ENCODE results near the gene PPP6R2.

GRCh38 chr22:50423956-50424355, 80.8 kb downstream of the PPP6R2 start:
- no peak for TF ChIP-seq CTCF (IDR thresholded peaks at IDR 0.05 in 2 of 3, conservative IDR thresholded peaks at IDR 0.05 in 1 of 3; ENCODE audit: borderline replicate concordance in 1 of 3, insufficient read depth in 1 of 3, low read depth in 2 of 3, low read length in 2 of 3)
- TF ChIP-seq EZH2phosphoT487 (IDR thresholded peaks at IDR 0.05; ENCODE audit: borderline replicate concordance) = no peak
- no peak for TF ChIP-seq REST (IDR thresholded peaks at IDR 0.05; ENCODE audit: low read depth)
- TF ChIP-seq RAD21 (IDR thresholded peaks at IDR 0.05; ENCODE audit: low read depth) = no peak
- no peak for TF ChIP-seq MAX (IDR thresholded peaks at IDR 0.05)
- TF ChIP-seq ZBTB33 (IDR thresholded peaks at IDR 0.05; ENCODE audit: extremely low read depth, insufficient replicate concordance, low read length) = no peak
- no peak for TF ChIP-seq EZH2 (IDR thresholded peaks at IDR 0.05)
- TF ChIP-seq YY1 (IDR thresholded peaks at IDR 0.05; ENCODE audit: extremely low read depth, insufficient replicate concordance, low read depth, low read length) = no peak
- no peak for TF ChIP-seq POLR2A (IDR thresholded peaks at IDR 0.05; ENCODE audit: borderline replicate concordance, extremely low read depth, insufficient read depth, insufficient read length)
- TF ChIP-seq POLR2AphosphoS5 (IDR thresholded peaks at IDR 0.05; ENCODE audit: low read depth, low read length) = no peak
